Sigmoid colon (tissue), 4 donors: ENCODE data around the gene GSTT4.

Experiments used
- POLR2AphosphoS5 ChIP-seq, 4 donors: sonication (generic); formaldehyde crosslinking; IDR thresholded peaks; one replicate each; pipeline ENCODE4 v1.6.1; 2017; ENCODE audit warnings: antibody characterized with exemption in 4 of 4
- TF ChIP-seq, protein P1 (sequence below), 4 experiments: fragments of 450-650 bp in 3 of 4; fragments of 200-600 bp in 1 of 4; IDR thresholded peaks; one replicate each; pipeline ENCODE4 v1.5.1; 2016 to 2019; ENCODE audit warnings: antibody characterized with exemption in 4 of 4, mild to moderate bottlenecking in 3 of 4, moderate library complexity in 2 of 4

DNA sequence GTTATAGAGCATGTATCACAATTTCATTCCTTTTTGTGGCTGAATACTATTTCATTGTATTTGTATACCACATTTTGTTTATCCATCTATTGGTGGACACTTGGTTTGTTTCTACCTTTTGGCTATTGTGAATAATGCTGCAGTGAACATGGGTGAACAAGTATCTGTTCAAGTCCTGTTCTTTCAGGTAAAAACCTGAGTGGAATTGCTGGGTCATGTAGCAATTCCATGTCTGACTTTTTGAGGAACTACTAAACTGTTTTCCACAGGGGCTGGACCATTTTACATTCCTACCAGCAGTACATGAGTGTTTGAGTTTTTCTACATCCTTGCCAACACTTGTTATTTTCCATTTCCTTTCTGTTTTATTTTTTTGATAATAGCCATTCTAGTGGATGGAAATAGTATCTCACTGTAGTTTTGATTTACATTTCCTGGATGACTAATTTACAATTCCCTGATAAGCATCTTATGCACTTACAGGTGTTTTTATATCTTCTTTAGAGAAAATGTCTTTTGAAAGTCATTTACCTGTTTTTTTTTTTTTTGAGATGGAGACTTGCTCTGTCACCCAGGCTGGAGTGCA lies 18.0 kb upstream of the GSTT4 start:
- TF ChIP-seq, protein P1, sequence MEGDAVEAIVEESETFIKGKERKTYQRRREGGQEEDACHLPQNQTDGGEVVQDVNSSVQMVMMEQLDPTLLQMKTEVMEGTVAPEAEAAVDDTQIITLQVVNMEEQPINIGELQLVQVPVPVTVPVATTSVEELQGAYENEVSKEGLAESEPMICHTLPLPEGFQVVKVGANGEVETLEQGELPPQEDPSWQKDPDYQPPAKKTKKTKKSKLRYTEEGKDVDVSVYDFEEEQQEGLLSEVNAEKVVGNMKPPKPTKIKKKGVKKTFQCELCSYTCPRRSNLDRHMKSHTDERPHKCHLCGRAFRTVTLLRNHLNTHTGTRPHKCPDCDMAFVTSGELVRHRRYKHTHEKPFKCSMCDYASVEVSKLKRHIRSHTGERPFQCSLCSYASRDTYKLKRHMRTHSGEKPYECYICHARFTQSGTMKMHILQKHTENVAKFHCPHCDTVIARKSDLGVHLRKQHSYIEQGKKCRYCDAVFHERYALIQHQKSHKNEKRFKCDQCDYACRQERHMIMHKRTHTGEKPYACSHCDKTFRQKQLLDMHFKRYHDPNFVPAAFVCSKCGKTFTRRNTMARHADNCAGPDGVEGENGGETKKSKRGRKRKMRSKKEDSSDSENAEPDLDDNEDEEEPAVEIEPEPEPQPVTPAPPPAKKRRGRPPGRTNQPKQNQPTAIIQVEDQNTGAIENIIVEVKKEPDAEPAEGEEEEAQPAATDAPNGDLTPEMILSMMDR (IDR thresholded peaks at IDR 0.05), result no peak
- no peak for TF ChIP-seq POLR2AphosphoS5 (IDR thresholded peaks at IDR 0.05)
